ENCODE measurements around the gene TENT4A. TPM values are rescaled to one million over a fixed set of nuclear protein-coding genes. Genes with fewer than 3 reads are reported as not detected.
A peak's percentile ranks its signal among the peaks of the same experiment; 100 is the strongest.

TENT4A gene
- total RNA-seq, 1 experiment from 2014 or later: 29.6 TPM

DNA sequence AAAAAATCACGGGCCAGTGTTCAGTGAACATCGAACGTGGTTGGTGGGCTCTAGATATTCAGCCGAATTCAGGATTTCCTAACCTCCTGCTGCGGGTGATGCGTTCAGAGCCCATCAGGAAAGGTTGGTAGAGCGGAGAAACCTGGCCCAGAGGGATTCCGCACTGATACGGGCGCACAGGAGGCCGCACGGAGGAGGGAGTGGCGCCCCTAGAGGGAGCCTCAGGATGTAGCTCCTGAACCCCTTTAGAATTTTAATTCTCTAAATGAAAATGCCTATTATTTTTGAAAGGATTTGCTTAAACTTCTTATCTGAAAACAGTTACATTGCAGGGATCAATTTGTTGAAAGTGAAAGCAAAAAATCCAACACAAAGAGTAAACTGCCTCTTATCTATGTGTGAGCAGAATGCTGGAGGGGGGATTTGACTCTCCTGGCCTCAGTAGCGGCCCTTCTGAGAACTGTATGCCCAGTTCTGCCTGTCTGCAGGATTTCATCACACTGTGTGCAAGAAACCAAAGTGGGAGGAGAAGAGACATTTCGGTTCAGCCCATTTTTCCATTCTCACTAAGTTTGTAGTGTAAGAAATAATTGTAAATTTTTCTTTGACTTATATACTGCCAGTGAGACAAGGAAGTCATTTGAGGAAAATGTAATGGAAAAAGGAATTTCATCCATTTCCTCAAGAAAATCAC is 75.9 kb downstream of the TENT4A start:
- H3K4me3 ChIP-seq (ENCODE audit: low read depth in 2 of 2, low read length in 2 of 2): no peak overlapping the region
- H3K27me3 ChIP-seq (ENCODE audit: control insufficient read depth, insufficient read depth, low read length): no peaks in the 10 kb centered on the region
- BruUV-seq (replicated peaks): no TSS peak
- ATAC-seq: no peak
- in situ Hi-C loops (cut with HindIII; ENCODE audit: low pct_unique_long_range_greater_than_20kb, low sequenced_read_pairs): no loop called here
- no peak overlapping the region for H3K27ac ChIP-seq (ENCODE audit: low read length)
- no peaks in the 10 kb centered on the region for H3K4me1 ChIP-seq (ENCODE audit: control insufficient read depth, insufficient read depth, low read length)
- H3K36me3 ChIP-seq (ENCODE audit: control insufficient read depth, insufficient read depth, low read length): no peaks in the 10 kb centered on the region
- ChIA-PET POLR2A (no interaction called here), CTCF (no interaction called here)
- DNase-seq (ENCODE audit: low read depth, low spot score): no peak
- TF ChIP-seq, protein P1, sequence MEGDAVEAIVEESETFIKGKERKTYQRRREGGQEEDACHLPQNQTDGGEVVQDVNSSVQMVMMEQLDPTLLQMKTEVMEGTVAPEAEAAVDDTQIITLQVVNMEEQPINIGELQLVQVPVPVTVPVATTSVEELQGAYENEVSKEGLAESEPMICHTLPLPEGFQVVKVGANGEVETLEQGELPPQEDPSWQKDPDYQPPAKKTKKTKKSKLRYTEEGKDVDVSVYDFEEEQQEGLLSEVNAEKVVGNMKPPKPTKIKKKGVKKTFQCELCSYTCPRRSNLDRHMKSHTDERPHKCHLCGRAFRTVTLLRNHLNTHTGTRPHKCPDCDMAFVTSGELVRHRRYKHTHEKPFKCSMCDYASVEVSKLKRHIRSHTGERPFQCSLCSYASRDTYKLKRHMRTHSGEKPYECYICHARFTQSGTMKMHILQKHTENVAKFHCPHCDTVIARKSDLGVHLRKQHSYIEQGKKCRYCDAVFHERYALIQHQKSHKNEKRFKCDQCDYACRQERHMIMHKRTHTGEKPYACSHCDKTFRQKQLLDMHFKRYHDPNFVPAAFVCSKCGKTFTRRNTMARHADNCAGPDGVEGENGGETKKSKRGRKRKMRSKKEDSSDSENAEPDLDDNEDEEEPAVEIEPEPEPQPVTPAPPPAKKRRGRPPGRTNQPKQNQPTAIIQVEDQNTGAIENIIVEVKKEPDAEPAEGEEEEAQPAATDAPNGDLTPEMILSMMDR (IDR thresholded peaks at IDR 0.05): peak; percentile 58
- TF ChIP-seq, protein P2, sequence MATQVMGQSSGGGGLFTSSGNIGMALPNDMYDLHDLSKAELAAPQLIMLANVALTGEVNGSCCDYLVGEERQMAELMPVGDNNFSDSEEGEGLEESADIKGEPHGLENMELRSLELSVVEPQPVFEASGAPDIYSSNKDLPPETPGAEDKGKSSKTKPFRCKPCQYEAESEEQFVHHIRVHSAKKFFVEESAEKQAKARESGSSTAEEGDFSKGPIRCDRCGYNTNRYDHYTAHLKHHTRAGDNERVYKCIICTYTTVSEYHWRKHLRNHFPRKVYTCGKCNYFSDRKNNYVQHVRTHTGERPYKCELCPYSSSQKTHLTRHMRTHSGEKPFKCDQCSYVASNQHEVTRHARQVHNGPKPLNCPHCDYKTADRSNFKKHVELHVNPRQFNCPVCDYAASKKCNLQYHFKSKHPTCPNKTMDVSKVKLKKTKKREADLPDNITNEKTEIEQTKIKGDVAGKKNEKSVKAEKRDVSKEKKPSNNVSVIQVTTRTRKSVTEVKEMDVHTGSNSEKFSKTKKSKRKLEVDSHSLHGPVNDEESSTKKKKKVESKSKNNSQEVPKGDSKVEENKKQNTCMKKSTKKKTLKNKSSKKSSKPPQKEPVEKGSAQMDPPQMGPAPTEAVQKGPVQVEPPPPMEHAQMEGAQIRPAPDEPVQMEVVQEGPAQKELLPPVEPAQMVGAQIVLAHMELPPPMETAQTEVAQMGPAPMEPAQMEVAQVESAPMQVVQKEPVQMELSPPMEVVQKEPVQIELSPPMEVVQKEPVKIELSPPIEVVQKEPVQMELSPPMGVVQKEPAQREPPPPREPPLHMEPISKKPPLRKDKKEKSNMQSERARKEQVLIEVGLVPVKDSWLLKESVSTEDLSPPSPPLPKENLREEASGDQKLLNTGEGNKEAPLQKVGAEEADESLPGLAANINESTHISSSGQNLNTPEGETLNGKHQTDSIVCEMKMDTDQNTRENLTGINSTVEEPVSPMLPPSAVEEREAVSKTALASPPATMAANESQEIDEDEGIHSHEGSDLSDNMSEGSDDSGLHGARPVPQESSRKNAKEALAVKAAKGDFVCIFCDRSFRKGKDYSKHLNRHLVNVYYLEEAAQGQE (IDR thresholded peaks at IDR 0.05; ENCODE audit: insufficient read depth in 1 of 2, low read depth in 2 of 2, low read length in 1 of 2): no peak
- no peaks in the 10 kb centered on the region for H3K9me3 ChIP-seq (ENCODE audit: control insufficient read depth, insufficient read depth, low read depth, low read length)
- intact Hi-C loops (cut with micrococcal nuclease; ENCODE audit: unreplicated experiment): no loop called here

DNA sequence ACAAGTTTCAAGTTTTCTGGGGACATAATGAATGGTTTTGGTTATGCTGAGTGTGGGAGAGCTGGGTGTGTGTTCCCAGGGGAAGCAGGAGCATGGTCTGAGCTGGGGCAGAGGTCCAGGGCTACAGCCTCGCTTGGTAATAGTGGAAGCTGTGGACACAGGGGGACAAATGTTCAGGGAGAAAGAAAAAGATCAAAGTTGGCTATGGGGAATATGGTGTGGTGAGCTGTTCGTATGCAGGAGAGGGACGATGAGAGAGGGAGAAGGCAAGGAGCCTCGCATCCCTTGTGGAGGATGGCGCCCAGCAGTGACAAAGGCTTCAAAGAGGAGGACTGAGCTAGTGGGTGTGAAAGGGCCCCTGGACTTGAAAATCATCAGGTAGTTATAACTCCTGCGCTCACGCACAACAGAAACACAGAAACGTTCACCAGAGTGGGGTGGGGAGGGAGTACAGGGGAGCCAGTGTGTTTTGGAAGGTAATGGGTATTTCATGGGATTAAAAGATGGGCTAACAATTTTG is 77.2 kb downstream of the TENT4A start:
- ChIA-PET POLR2A (no interaction called here), CTCF (no interaction called here)
- no peak for ATAC-seq
- H3K4me3 ChIP-seq (ENCODE audit: low read depth in 2 of 2, low read length in 2 of 2): no peak overlapping the region
- no peaks in the 10 kb centered on the region for H3K36me3 ChIP-seq (ENCODE audit: control insufficient read depth, insufficient read depth, low read length)
- no peak for DNase-seq (ENCODE audit: low read depth, low spot score)
- H3K27me3 ChIP-seq (ENCODE audit: control insufficient read depth, insufficient read depth, low read length): no peaks in the 10 kb centered on the region
- TF ChIP-seq, protein P2 (IDR thresholded peaks at IDR 0.05; ENCODE audit: insufficient read depth in 1 of 2, low read depth in 2 of 2, low read length in 1 of 2): no peak
- TF ChIP-seq TCF7L2 (IDR thresholded peaks at IDR 0.05; ENCODE audit: low read depth, low read length) (no peak), SIN3A (IDR thresholded peaks at IDR 0.05; ENCODE audit: borderline replicate concordance, insufficient read depth, low read depth, low read length) (no peak), POLR2AphosphoS5 (IDR thresholded peaks at IDR 0.05; ENCODE audit: low read depth, low read length) (no peak)
- TF ChIP-seq, protein P1 (IDR thresholded peaks at IDR 0.05): no peak
- H3K27ac ChIP-seq (ENCODE audit: low read length): no peak overlapping the region
- no TSS peak for BruUV-seq (replicated peaks)
- H3K4me1 ChIP-seq (ENCODE audit: control insufficient read depth, insufficient read depth, low read length): no peaks in the 10 kb centered on the region
- in situ Hi-C loops (cut with HindIII; ENCODE audit: low pct_unique_long_range_greater_than_20kb, low sequenced_read_pairs) (no loop called here), intact Hi-C loops (cut with micrococcal nuclease; ENCODE audit: unreplicated experiment) (no loop called here)
- no peaks in the 10 kb centered on the region for H3K9me3 ChIP-seq (ENCODE audit: control insufficient read depth, insufficient read depth, low read depth, low read length)
